Fibroblast of the aortic adventitia (primary cell): Measurements from ENCODE around the gene ARID1B. TPM values are rescaled to one million over a fixed set of nuclear protein-coding genes. Genes with fewer than 3 reads are reported as not detected.

Experiments used
- DNase-seq: peaks from one replicate; pipeline ENCODE4 v3.0.0-alpha.2; 2010; ENCODE audit warnings: low read depth
- H3K4me3 ChIP-seq: 2 replicates; pipeline ENCODE4 v1.5.1; 2011; ENCODE audit warnings: low read depth, mild to moderate bottlenecking, control low read depth, low read length, moderate library complexity
- CTCF ChIP-seq: IDR thresholded peaks from 2 replicates; pipeline ENCODE4 v1.5.1; 2011; ENCODE audit warnings: mild to moderate bottlenecking, low read length, control low read depth, inconsistent platforms; ENCODE audit not compliant: insufficient read depth
- total RNA-seq: library from RNA; depleted of rRNA; stranded (reverse); fragments of >200 nt; gene quantifications from 2 replicates; pipeline ENCODE4 v1.2.3, GENCODE V29; 2012; ENCODE audit warnings: low replicate concordance

The ARID1B gene
- total RNA-seq, 1 donor = 55.9 TPM

DNA sequence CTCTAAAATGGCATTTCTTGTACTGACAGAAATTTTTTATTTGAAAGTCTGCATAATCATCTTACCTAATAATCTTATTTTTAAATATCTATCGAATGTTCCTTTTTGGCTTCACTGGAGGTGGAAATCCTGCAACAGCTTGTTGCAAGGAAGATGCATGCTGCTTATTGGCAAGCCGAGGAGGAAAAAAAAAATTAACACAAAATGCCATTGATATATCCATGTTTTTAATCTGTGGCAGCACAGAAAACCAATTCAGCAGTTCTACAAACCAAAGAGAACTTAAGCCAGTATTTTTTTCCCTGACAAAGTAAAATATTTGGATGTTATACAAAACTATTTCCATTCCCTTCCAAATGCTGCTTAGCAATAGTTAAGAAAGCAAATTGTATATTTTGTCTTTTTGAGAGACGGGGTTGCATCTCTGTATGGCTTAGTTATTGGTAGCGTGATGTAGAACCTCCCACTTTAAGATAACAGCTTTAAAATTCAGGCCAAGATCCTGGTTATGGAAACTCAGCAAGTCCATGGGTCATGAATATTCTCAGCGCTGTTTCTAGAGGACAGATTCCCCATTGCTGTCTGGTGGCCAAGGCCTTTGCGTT is 314.8 kb downstream of the ARID1B start:
- no peak for TF ChIP-seq CTCF
- peak; percentile 67 for DNase-seq

DNA sequence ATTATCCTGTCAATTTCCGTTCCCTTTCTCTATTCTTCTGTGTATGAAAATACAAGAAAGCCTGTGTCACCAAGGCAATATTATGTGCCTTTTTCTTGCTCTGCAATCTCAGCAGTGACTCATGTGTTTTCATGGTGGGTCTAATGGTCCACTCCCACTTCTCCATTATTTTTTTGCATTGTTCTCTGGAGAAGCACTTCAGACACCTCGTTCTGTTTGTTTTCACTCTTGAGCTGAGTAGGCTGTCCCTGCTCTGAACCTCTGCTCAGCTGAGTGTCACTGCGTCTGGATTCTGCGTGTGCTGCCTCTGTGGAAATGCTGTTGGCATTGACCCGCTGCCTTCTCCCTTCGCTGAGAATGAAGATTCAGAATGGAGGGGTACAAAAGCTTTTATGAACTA is 315.6 kb downstream of the ARID1B start:
- peak; percentile 59 for DNase-seq
- no peak for TF ChIP-seq CTCF
- H3K4me3 ChIP-seq = no peak overlapping the region

More for the DNA sequence above, 314.8 kb downstream of the ARID1B start:
- H3K4me3 ChIP-seq = no peak overlapping the region

DNA sequence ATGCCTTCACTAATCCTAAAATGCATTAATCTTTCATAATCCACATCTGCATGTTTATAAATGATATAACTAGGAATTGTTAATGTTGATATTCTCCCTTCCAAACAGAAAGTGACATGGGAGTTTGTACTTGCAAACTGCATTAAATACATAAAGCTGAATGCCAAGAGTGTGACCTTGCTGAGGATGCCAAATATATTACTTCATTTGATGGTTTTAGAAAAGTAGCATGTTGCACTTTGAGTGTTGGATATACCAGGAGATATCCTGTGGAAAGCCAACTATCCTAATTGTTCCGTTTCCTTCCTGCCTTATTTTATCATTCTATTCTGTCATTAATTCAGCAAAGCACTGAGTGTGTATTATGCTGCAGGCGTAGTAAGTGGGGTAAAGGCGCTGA is 316.4 kb downstream of the ARID1B start:
- no peak for DNase-seq
- no peak for TF ChIP-seq CTCF
- H3K4me3 ChIP-seq = no peak overlapping the region

DNA sequence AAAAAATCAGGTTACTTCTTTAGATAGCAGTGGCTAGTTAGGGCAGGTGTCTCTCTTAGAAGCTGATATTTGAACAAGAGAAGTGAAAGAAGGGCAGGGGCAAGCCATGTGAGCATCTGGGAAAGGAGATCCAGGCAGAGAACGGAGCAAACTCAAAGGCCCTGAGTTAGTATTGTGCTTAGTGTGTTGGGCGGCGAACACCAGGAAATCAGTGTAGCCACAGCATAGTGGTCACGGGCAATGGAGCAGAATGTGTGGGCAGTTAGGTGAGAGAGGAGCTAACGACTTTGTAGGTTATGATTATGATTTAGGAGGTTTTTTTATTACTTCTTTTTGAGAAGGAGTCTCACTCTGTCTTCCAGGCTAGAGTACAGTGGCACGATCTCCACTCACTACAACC is 316.9 kb downstream of the ARID1B start:
- H3K4me3 ChIP-seq = no peak overlapping the region
- TF ChIP-seq CTCF = no peak
- no peak for DNase-seq

- TF ChIP-seq CTCF = no peak
- DNase-seq = no peak
- no peak overlapping the region for H3K4me3 ChIP-seq
Observed at GRCh38 chr6:157095084-157095483, 317.9 kb downstream of the ARID1B start.

- H3K4me3 ChIP-seq = no peak overlapping the region
- no peak for DNase-seq
- TF ChIP-seq CTCF = no peak
Observed at GRCh38 chr6:157095569-157095968, 318.4 kb downstream of the ARID1B start.

- H3K4me3 ChIP-seq = no peak overlapping the region
- DNase-seq = no peak
- TF ChIP-seq CTCF = no peak
Observed at GRCh38 chr6:157096105-157096504, 318.9 kb downstream of the ARID1B start.
